Epithelial cell of umbilical artery (primary cell): ENCODE measurements around the gene KRTAP2-4. TPM values are rescaled to one million over a fixed set of nuclear protein-coding genes. Genes with fewer than 3 reads are reported as not detected.

ENCODE experiments used
- total RNA-seq: library from RNA; depleted of rRNA; stranded (reverse); fragments of >200 nt; gene quantifications from 2 replicates; pipeline ENCODE4 v1.2.3, GENCODE V29; 2014

Gene KRTAP2-4
- not detected in 2 replicates for total RNA-seq

GRCh38 chr17:41065829-41066624, at the start of gene KRTAP2-4:
TSS of gene KRTAP2-4 (minus strand) at chr17:41065879. CDS start at chr17:41065845, 34 bp downstream.

GRCh38 chr17:41105347-41105746, 39.7 kb upstream of the KRTAP2-4 start, which contains the start of gene KRTAP4-9:
TSS of gene KRTAP4-9 (plus strand) at chr17:41105389. CDS start at chr17:41105389, 0 bp downstream.

GRCh38 chr17:41101586-41102259, 36.0 kb upstream of the KRTAP2-4 start, which contains the start of gene KRTAP4-16:
TSS of gene KRTAP4-16 (minus strand) at chr17:41102209. CDS start at chr17:41102209, 0 bp downstream.

GRCh38 chr17:41098042-41098441, 32.4 kb upstream of the KRTAP2-4 start, which contains the start of gene KRTAP4-8:
TSS of gene KRTAP4-8 (minus strand) at chr17:41098142. CDS start at chr17:41098084, 58 bp downstream.

GRCh38 chr17:41084100-41084856, 18.6 kb upstream of the KRTAP2-4 start, which contains the start of gene KRTAP4-7:
TSS of gene KRTAP4-7 (plus strand) at chr17:41084150. CDS start at chr17:41084207, 57 bp downstream.

GRCh38 chr17:41060052-41060604, 5.6 kb downstream of the KRTAP2-4 start, which contains the start of gene KRTAP2-3:
TSS of gene KRTAP2-3 (minus strand) at chr17:41060114. CDS start at chr17:41060050, 64 bp downstream.

GRCh38 chr17:41055130-41055529, 10.5 kb downstream of the KRTAP2-4 start, which contains the start of gene KRTAP2-2:
TSS of gene KRTAP2-2 (minus strand) at chr17:41055230. CDS start at chr17:41055211, 19 bp downstream.

GRCh38 chr17:41046735-41047465, 18.8 kb downstream of the KRTAP2-4 start, which contains the start of gene KRTAP2-1:
TSS of gene KRTAP2-1 (minus strand) at chr17:41047316. CDS start at chr17:41047267, 49 bp downstream.

GRCh38 chr17:41040783-41041571, 24.7 kb downstream of the KRTAP2-4 start, which contains the start of gene KRTAP1-1:
TSS of gene KRTAP1-1 (minus strand) at chr17:41041450. CDS start at chr17:41041397, 53 bp downstream.

GRCh38 chr17:41034346-41034935, 31.2 kb downstream of the KRTAP2-4 start, which contains the start of gene KRTAP1-3:
TSS of gene KRTAP1-3 (minus strand) at chr17:41034874. CDS start at chr17:41034821, 53 bp downstream.

GRCh38 chr17:41029633-41030245, 35.9 kb downstream of the KRTAP2-4 start, which contains the start of gene KRTAP1-4:
TSS of gene KRTAP1-4 (minus strand) at chr17:41030195. CDS start at chr17:41030078, 117 bp downstream.

GRCh38 chr17:41026715-41027471, 38.8 kb downstream of the KRTAP2-4 start, which contains the start of gene KRTAP1-5:
TSS of gene KRTAP1-5 (minus strand) at chr17:41027208. CDS start at chr17:41027155, 53 bp downstream.

Other genes starting within 250 kb of the KRTAP2-4 start
- 6.1 and 7.8 TPM in 2 replicates for gene KRT10, start 243.3 kb downstream of the KRTAP2-4 start, total RNA-seq
- not detected in 2 replicates for gene KRT12, start 198.7 kb downstream of the KRTAP2-4 start, total RNA-seq
- not detected in 2 replicates for gene KRT20, start 180.6 kb downstream of the KRTAP2-4 start, total RNA-seq
- not detected in 2 replicates for gene KRT23, start 128.2 kb downstream of the KRTAP2-4 start, total RNA-seq
- gene KRT39, start 98.9 kb downstream of the KRTAP2-4 start, total RNA-seq: not detected in 2 replicates
- gene KRT40, start 81.6 kb downstream of the KRTAP2-4 start, total RNA-seq: not detected in 2 replicates
- gene KRTAP3-3, start 71.7 kb downstream of the KRTAP2-4 start, total RNA-seq: not detected in 2 replicates
- not detected in 2 replicates for gene KRTAP3-2, start 66.0 kb downstream of the KRTAP2-4 start, total RNA-seq
- gene KRTAP3-1, start 56.8 kb downstream of the KRTAP2-4 start, total RNA-seq: not detected in 2 replicates
- gene KRTAP1-5, start 38.7 kb downstream of the KRTAP2-4 start, total RNA-seq: under 0.01 and 0.46 TPM in 2 replicates
- not detected in 2 replicates for gene KRTAP1-4, start 35.7 kb downstream of the KRTAP2-4 start, total RNA-seq
- gene KRTAP1-3, start 31.0 kb downstream of the KRTAP2-4 start, total RNA-seq: not detected in 2 replicates
- not detected in 2 replicates for gene KRTAP1-1, start 24.4 kb downstream of the KRTAP2-4 start, total RNA-seq
- not detected in 2 replicates for gene KRTAP2-1, start 18.6 kb downstream of the KRTAP2-4 start, total RNA-seq
- gene KRTAP2-2, start 10.6 kb downstream of the KRTAP2-4 start, total RNA-seq: not detected in 2 replicates
- not detected in 2 replicates for gene KRTAP2-3, start 5.8 kb downstream of the KRTAP2-4 start, total RNA-seq
- not detected in 2 replicates for gene KRTAP4-7, start 18.3 kb upstream of the KRTAP2-4 start, total RNA-seq
- not detected in 2 replicates for gene KRTAP4-8, start 32.3 kb upstream of the KRTAP2-4 start, total RNA-seq
- gene KRTAP4-16, start 36.3 kb upstream of the KRTAP2-4 start, total RNA-seq: not detected in 2 replicates
- gene KRTAP4-9, start 39.5 kb upstream of the KRTAP2-4 start, total RNA-seq: not detected in 2 replicates
- gene KRTAP4-11, start 52.5 kb upstream of the KRTAP2-4 start, total RNA-seq: not detected in 2 replicates
- gene KRTAP4-12, start 58.3 kb upstream of the KRTAP2-4 start, total RNA-seq: not detected in 2 replicates
- not detected in 2 replicates for gene KRTAP4-6, start 74.7 kb upstream of the KRTAP2-4 start, total RNA-seq
- not detected in 2 replicates for gene KRTAP4-5, start 83.9 kb upstream of the KRTAP2-4 start, total RNA-seq
- not detected in 2 replicates for gene KRTAP4-4, start 94.9 kb upstream of the KRTAP2-4 start, total RNA-seq
- not detected in 2 replicates for gene KRTAP4-3, start 102.3 kb upstream of the KRTAP2-4 start, total RNA-seq
- gene KRTAP4-2, start 112.3 kb upstream of the KRTAP2-4 start, total RNA-seq: not detected in 2 replicates
- gene KRTAP4-1, start 119.0 kb upstream of the KRTAP2-4 start, total RNA-seq: not detected in 2 replicates
- not detected in 2 replicates for gene KRTAP9-1, start 124.0 kb upstream of the KRTAP2-4 start, total RNA-seq
- not detected in 2 replicates for gene KRTAP9-2, start 160.8 kb upstream of the KRTAP2-4 start, total RNA-seq
- gene KRTAP9-3, start 166.6 kb upstream of the KRTAP2-4 start, total RNA-seq: not detected in 2 replicates
- not detected in 2 replicates for gene KRTAP9-8, start 172.1 kb upstream of the KRTAP2-4 start, total RNA-seq
- gene KRTAP9-4, start 183.8 kb upstream of the KRTAP2-4 start, total RNA-seq: not detected in 2 replicates
- gene KRTAP9-9, start 189.5 kb upstream of the KRTAP2-4 start, total RNA-seq: not detected in 2 replicates
- not detected in 2 replicates for gene KRTAP9-6, start 199.5 kb upstream of the KRTAP2-4 start, total RNA-seq
- not detected in 2 replicates for gene KRTAP9-7, start 209.8 kb upstream of the KRTAP2-4 start, total RNA-seq
- not detected in 2 replicates for gene KRTAP29-1, start 237.0 kb upstream of the KRTAP2-4 start, total RNA-seq
- not detected in 2 replicates for gene KRTAP16-1, start 243.4 kb upstream of the KRTAP2-4 start, total RNA-seq
- not detected in 2 replicates for gene KRTAP17-1, start 249.8 kb upstream of the KRTAP2-4 start, total RNA-seq